Activated T-helper 9 cell treated with anti-CD3 and anti-CD28 coated beads, Interleukin-2, amount 50 U/mL, for 16 hours (primary cell): Measurements from ENCODE around the gene PLEKHM3.

ENCODE experiments used
- DNase-seq: peaks from one replicate; pipeline ENCODE4 v3.0.0-alpha.2; 2020; ENCODE audit warnings: low read depth

PLEKHM3 gene

DNA sequence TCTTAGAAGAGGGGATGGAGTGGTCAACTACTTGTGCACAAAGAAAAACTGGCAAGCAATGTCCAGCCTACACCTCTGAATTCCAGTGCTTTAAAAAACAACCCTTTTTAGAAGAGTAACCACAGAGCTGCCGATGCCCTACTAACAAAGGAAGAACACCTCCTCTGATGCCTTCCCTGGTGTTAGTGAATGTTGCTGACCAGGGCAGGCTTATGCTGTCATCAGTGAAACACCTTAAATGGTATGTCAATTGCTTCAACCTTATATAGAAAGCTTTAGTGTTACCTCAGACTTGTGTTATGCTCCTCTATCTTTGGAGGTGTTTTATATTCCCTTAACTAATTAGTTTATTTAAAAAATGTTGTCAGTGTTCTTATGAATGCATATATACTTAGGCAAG lies 175.9 kb downstream of the PLEKHM3 start:
- DNase-seq = no peak

DNA sequence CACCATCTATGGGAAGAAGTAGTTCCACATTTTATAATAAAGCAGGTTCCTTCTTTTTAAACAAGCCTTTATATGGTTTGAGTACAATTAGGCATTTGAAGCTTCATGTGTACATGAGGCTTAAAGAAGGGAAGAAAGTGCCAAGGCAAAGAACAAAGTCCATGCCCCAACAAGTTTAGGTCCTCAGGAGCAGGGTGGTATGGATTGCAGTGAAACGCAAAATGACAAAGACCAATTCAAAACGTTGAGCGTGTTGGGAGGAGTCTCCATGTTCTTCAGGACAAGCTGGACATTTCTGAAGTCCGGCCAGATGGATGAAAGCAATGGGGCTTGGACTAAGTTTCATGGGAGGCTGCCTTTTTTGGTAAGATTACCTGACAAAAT lies 176.8 kb downstream of the PLEKHM3 start:
- no peak for DNase-seq

DNA sequence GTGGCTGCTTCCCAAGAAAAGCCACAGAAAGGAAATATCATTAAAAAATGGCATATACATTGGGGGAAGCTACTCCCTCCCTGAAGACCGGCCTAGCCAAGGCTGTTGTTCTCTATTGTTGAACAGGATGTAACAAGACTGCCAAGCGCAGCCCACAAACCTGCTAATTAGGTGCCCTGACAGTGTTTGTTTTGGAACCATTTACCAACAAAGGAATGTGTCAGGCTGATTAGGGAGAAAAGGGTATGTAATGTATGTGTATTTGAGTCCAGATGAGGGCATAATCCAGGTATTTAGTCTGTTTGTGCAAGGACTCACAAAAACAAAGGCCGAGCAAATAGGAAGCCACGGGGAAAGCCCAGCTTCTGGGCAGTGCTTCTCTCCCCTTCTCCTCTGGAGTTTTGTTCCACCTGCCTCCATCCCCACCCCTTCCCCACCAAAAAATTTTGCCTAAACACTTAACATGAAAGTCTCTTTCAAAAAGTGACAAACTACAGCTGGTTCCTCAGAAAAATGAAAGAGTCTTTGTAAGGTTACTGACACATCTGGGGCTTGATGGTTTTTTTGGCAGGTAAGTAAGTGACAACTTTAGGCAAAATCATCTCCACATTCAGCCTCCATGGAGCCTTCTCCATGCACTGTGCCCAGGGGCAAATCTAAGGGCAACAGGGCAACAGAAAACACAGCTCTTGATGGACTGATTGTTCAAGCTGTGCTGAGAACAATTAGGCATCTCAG lies 177.4 kb downstream of the PLEKHM3 start:
- no peak for DNase-seq

DNA sequence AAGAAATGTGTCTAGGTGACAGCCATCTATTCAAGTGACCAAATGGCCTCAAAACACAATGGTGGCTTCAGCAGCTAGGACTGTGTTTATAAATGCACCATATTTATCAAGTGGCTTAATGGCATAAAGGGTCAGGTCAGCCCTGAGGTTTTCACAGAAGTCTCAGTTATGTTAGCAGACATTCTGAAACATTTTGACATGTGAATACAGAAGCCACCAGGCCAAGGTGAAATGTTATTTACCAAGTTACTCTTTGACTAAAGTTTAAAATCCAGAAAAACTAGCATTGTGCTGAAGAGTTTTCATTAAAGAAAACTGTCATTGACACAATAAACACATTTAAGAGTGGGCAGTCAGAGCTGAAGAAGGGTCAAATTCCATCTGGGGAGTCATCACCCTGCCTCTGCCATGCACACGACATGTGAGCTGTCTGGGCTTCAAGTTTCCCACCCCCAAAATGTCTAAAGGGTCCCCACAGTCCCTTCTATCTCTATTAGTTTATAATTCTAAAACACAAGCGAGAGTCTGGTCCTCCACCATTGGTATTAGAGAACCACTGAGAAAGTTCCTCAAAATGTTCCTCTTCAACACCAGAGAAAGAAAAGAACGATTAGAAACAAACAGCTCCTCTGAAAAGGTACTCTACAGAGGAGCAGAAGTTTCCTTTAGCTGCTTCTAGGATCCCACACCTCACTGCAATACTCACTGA lies 178.1 kb downstream of the PLEKHM3 start:
- no peak for DNase-seq

DNA sequence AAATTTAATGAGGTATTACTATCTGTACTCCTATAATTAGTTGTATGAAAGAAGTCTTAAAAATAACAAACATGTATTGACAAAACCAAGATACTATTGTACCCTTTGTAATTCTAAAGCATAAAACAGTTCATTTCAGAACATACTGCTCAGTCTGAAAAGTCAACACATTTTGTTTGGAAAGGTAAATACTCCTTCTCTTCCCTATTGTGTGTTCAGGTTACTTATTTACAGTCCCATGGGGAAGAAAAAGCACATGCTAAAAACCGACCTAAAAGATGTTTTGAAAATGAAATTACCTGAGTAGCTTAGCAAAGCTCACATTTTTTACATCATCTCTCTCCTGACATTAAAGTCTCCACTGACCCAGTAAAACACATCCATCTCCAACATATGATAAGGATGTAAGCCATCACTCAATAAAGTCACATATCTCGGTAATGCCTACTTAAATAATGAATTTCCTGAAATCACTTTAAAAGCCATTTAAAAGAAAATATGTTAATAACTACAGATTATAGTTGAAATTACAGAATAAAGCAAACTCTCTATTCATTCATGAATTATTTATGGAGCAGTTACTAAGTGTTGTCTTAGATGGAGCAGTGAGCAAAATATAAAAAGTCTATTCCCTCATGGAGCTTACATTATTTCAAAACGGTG lies 180.0 kb downstream of the PLEKHM3 start:
- DNase-seq = no peak

DNA sequence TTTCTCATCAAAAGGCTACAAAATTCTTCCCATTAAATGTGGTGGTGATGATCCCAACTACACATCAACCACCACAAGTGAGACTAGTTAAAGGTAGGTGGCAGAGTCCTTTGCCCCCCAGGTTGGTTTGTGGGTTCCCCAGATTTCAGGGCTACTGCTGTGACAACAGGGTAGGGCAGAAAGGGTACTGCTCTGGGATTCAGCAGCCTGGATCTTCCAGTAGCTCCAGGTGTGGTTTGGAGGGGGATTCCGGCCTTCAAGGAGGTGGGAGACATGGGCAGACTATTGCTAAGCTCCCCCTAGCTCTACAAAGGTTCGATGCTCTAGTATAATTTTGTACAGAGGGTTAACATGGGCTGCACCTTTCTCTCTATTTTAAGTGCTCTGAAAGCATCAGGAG lies 180.7 kb downstream of the PLEKHM3 start:
- no peak for DNase-seq

DNA sequence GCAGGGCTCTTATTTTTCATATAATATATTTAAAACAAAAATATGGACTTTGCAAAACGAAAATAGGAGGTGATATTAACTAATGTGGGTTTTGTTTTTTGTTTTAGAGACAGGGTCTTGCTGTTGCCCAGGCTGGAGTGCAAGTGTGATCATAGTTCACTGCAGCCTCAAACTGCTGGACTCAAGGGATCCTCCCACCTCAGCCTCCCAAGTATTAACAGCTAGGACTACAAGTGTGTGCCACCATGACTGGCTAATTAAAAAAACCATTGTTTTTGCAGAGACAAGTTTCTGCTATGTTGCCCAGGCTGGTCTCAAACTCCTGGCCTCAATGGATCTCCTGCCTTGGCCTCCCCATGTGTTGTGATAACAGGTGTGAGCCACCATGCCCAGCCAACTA lies 185.2 kb downstream of the PLEKHM3 start:
- no peak for DNase-seq

DNA sequence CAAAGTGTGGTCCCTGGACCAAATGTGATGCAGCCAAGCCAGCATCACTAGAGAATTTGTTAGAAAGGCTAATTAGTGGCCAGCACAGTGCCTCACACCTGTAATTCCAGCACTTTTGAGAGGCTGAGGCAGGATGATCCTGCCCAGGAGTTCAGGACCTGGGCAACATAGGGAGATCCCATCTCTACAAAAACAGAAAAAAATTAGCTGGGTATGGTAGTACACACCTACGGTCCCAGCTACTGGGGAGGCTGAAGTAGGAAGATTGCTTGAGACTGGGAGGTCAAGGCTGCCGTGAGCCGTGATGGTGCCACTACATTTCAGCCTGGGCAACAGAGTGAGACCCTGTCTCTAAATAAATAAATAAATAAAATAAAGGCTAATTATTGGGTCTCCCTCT lies 185.8 kb downstream of the PLEKHM3 start:
- DNase-seq = no peak

DNA sequence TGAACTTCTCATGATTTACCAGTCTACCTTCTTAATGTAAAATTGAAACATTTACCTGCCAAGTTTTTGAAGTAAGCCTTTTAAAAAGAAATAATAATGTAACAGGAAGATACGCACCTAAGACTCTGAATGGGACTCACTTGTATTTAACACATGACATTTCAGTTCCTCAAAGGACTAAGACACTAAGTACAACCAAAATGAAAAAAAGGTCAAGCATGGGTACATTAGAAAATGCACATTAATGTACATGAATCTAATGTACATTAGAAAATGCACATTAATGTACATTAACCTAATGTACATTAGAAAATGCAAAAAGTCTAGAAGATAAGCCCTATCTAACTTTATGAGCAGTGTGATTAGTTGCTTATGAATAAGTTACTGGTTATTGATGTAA lies 186.3 kb downstream of the PLEKHM3 start:
- DNase-seq = no peak

DNA sequence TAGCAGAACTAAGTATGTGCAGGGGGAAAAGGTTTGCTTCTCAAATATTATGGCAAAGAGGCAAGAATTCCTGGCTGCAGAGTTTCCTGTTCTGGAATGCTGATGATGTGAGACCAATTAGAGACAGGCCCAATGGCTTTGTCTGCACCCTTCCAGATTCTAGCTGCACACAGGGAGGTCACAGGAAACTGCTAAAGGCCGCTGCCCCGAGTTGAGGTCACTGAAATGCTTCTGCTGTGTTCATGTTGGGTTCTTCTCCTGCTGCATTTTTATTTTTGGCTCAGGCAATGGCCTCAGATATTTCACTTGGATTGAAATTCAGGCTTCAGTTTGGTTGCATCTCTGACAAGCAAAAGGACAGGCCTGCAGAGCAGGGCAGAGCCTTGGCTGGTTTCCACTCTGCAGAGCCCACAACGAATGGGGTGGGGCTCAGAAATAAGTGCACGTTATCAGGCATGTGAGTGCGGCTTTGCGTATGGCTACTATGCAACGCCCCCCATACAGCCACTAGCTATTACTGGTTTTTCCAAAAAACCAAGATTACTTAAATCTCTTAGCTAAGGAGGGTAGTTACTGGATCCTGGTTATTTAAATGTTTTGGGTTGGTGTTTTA lies 188.7 kb downstream of the PLEKHM3 start:
- no peak for DNase-seq

DNA sequence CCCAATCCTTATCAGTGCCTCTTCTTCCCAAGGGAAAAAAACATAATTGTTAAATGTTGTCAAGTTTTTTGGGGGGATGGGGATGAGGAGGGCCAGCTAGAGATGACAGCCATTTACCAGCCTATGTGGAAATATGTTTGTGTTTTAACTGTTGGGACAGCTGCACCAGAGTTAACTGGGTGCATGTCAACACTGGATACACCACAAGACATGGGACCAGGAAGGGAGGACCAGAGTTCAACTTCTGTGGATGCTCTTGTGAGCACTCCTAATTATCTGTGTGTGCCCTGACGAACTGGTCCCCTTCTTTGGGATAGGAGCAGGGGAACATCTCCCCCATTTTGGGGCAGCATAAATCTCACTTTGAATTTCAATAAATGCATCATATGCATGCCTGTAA lies 189.5 kb downstream of the PLEKHM3 start:
- no peak for DNase-seq

DNA sequence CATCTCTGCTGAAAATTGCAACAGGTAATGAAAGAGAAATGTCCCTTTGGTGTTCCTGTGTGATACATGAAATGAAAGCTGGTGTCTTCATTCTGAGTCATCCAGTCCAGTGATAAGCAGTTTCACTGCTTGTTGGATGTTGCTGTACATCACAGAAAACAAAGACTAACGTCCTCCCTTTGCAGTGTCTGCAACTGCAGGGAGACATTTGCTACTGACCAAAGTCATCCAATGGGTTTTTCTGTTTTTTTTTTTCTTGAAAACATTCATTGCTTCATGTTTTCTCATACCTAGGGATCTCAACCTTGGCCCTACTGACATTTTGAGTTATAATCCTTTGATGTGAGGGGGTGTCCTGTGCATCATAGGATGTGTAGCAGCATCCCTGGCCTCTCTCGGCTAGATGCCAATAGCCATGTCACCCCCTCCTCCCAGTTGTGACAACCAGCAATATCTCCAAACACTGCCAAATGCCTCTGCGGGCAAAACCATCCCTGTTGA lies 192.0 kb downstream of the PLEKHM3 start:
- no peak for DNase-seq

DNA sequence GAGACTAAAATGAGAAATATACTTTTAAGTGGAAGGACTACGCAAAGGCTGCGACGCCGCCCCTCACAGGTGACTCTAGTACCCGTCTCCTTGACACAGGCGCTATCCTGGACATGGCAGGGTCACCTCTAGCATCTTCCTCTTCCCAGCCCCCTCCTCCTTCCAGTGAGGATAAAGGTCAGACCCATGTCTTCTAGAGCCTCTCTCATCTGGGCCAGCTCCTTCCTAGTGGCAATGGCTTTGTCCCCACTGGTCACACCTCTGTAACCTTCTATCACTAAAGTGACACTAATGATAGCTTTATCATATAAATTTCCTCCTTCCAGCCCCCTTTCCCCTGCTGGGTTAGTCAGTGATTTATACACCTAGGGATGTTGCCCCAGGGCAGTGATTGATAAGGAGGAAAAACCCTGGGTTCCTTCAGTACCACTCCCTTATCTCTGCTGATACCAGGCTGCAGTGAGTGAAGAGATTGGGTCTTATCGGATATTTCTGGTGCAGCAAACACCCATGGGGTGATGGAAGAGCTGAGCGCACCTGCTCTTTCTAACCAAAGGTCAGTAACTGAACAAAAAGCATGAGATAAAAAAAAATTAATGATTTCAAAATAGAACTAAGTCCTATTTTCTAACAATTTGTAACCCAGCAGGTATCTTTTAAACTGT lies 193.6 kb downstream of the PLEKHM3 start:
- no peak for DNase-seq

DNA sequence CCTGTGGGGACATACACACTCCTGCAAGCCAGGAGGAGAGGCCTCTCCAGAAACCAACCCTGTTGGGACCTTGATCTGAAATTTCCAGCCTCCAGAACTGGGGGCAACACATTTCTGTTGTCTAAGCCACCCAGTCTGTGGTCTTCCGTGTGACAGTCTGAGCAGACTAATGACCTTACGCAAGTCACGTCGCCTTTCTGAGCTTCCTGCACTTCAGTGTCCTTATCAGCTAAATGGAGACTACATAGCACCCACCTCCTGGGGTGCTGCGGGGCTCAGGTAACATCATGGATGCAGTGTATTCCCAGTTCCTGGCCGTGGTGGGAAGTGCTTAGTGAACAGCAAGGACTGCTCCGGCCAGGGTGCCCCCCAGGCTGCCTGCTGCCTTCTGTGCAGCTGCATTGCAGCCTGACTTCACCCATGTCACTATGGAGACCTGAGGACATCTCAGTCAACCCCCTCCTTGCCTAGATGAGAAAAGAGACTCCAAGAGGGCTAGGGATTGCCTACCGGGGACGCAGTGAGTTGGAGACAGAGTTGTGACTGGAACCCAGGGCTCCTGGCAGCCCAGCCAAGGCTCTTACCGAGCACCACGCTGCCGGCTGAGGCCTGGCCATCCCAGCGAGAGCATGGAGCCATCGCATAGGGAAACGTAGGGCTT lies 194.4 kb downstream of the PLEKHM3 start:
- no peak for DNase-seq

DNA sequence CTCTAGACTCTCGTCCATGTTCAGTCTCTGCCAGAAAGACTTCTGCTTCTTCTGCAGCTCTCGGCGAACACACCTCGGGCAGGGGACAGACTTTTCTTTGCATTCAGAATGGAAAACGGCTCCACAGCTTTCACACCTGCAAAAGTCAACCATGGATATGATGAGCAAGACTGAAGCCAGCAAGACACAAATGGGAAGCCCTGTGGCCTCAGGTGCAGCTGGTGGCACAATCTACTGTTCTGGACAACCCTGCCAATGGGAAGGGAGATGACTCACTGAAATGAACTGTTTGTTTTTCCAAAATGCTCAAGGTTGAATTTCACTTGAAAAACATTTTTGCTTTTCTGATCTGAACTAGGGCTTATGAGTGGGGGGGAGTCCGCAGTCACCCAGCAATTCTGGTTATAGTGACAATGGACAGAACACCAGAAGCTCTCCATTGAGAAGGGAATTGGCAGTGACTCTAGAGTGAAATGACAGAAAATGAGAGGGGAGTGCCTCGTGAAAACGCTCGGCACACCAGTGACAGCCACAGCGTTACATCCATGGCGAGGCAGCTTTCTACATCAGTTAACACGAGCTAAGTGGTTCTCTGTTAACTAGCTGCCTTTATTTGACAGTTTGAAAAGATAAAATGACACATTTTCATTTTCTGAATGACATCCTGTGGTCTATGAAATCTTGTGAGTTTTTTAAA lies 196.8 kb downstream of the PLEKHM3 start:
- no peak for DNase-seq

DNA sequence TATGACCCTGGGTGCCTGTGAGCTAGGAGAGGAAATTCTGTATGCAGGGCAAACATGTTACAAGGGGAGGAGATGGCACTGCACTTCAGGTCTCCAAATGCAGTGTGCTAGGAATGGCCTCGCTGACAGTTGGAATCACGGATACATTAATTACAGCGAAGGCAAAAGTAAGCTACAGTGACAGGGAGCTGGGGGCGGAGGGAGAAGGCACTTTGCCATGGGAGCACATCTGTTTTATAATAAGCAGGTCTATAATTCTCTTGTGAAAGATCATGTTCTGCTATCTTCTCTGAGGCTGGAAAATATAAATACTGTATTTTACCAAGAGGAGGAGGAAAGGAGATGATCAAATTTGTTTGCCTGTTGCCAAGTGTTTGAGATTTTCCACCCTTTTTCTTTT lies 199.3 kb downstream of the PLEKHM3 start:
- no peak for DNase-seq

DNA sequence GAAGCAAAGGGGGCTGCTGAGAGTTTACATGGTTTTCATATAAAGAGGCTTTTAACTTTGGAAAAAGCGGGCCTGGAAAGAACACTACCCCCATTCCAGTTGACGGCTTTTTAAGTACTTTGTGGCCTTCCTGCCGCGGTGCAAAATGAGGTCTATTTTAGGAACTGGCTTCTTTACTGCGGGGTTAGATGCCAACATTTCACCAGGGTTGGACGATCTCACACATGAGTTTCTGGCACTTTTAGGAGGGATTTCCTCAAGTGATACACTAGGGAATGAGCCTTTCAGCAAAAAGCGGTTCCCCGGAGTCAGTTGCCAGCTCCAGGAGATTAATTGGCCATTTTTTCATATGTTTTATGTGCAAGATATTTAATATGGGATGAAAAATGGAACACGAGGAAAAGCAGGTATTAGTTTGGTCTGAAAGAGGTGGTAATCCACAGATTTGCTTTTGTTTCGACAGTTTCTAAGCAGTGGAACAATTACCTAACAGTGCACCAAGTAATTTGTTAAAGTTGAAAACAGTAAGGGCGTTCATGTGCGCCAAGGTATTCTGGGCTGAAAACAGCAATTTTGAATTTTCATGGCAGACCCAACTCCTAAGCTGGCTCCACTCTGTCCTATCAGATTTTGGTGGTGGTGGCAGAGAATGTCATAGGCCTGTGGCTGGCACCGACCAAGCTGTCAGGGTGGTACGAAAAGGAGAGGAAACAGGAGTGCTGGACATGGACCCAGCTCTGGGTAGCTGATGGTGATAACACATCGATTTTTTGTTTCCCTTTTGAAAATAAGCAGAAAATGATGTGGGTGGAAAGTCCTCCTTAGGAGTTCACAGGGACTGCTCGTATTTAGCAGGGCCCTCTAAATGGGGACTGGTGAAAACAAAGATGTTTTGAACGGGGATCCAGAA lies 200.0 kb downstream of the PLEKHM3 start:
- no peak for DNase-seq

DNA sequence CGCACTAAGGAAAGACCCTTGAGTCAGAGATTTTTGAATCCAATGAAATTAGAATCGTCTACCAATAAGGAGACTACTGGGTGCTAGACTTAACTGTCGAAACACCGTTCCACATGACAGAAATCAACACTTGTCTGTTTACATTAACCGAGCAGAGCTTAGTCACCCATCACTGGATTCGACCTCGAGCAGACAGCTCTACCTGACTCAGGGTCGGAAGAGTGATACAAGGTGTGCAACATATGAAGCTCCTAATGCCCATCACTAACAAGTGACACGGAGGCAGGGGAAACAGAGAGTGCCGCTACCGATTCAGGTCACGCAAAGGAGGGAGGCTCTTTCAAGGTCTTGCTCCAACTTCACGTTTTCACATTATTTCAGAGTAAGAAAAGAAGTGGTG lies 201.5 kb downstream of the PLEKHM3 start:
- DNase-seq = no peak

DNA sequence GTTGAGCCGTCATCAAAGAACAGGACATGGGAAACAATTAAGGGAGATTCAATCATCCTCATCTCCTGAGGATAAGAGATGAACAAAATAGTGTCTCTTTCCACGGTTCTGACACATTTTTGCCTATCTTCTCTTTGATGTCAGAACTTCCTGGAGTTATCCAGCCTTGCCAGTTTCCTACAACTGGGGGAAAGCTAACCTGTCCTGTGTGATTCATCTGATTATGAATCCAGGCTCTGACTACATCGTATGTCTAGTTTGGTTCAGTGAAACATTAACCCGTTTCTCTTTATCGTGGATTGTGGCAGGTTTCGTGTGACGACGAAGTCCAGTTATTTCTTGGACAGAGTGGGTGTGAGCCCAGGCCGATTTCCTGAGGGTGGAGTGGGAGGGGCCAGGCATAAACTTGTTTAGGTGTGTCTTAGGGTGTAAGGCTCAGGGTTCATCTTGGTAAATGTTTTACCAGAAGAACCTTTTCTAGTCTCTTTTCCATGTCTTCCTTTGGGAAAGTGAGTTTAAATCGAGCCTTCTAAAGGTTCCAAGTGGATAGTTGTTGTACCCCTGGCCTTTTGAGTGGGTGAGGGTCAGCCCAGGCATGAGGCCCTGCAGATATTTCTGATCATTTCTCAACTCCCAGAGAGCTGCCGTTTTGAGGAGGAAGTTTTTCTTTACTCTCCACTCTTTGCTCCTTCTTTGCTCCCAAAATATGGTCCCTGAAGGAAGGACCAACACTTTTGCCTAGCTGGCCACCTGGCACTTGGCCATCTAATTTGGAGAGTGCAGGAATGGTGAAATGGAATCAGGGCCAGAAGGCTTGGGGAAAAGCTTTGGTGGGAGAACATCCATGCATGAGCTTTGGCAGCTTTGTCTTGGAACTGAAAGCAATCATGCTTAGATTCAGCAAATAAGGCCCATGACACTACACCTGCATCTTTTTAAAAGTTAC lies 205.2 kb downstream of the PLEKHM3 start:
- DNase-seq = no peak
